HepG2 (cell line): ENCODE measurements around the gene WNT1. TPM values are rescaled to one million over a fixed set of nuclear protein-coding genes. Genes with fewer than 3 reads are reported as not detected.
A peak's percentile ranks its signal among the peaks of the same experiment; 100 is the strongest.

Experiments
- CBX1 ChIP-seq: IDR thresholded peaks from one replicate; pipeline ENCODE4 v1.6.1; 2016; ENCODE audit warnings: antibody characterized with exemption, low read depth
- CCAR2 ChIP-seq: fragments of 200-400 bp; formaldehyde crosslinking; optimal IDR thresholded peaks from 2 replicates; pipeline ENCODE3; 2018; ENCODE audit warnings: low read depth, mild to moderate bottlenecking, low read length, moderate library complexity
- ERF ChIP-seq: IDR thresholded peaks from 2 replicates; pipeline ENCODE4 v1.6.1; 2018; ENCODE audit warnings: missing biosample characterization, missing genetic modification reagents
- GLI4 ChIP-seq: sonication (generic); formaldehyde crosslinking; IDR thresholded peaks from 2 replicates; pipeline ENCODE4 v1.5.1; 2020; ENCODE audit warnings: missing genetic modification reagents, mild to moderate bottlenecking, moderate library complexity, borderline replicate concordance
- HMGA1 ChIP-seq: sonication (generic); formaldehyde crosslinking; conservative IDR thresholded peaks from 2 replicates; pipeline ENCODE4 v1.4.0; 2020; ENCODE audit warnings: missing genetic modification reagents
- IKZF4 ChIP-seq: sonication (generic); formaldehyde crosslinking; IDR thresholded peaks from 2 replicates; pipeline ENCODE4 v1.5.1; 2020; ENCODE audit warnings: borderline replicate concordance, mild to moderate bottlenecking, low read depth, missing genetic modification reagents; ENCODE audit errors: not compliant biosample characterization
- POGK ChIP-seq: sonication (generic); formaldehyde crosslinking; conservative IDR thresholded peaks from 2 replicates; pipeline ENCODE4 v1.8.0; 2022; ENCODE audit warnings: mild to moderate bottlenecking, moderate library complexity, missing genetic modification reagents
- RBAK ChIP-seq: sonication (generic); formaldehyde crosslinking; IDR thresholded peaks from 2 replicates; pipeline ENCODE4 v1.5.1; 2020; ENCODE audit warnings: mild to moderate bottlenecking, missing genetic modification reagents
- RELA ChIP-seq: sonication (generic); formaldehyde crosslinking; IDR thresholded peaks from 2 replicates; pipeline ENCODE4 v1.4.0; 2020; ENCODE audit warnings: missing genetic modification reagents
- REXO4 ChIP-seq: sonication (generic); formaldehyde crosslinking; IDR thresholded peaks from 2 replicates; pipeline ENCODE4 v1.8.0; 2022; ENCODE audit warnings: missing genetic modification reagents, mild to moderate bottlenecking, borderline replicate concordance
- SMYD3 ChIP-seq: sonication (generic); formaldehyde crosslinking; IDR thresholded peaks from 2 replicates; pipeline ENCODE4 v1.8.1; 2023; ENCODE audit warnings: mild to moderate bottlenecking, missing genetic modification reagents
- TAF15 ChIP-seq: fragments of 200-400 bp; formaldehyde crosslinking; IDR thresholded peaks from one replicate; pipeline ENCODE4 v1.6.1; 2018; ENCODE audit warnings: mild to moderate bottlenecking, low read depth, low read length; ENCODE audit not compliant: poor library complexity, severe bottlenecking
- ZFAT ChIP-seq: sonication (generic); formaldehyde crosslinking; conservative IDR thresholded peaks from 2 replicates; pipeline ENCODE4 v1.8.1; 2023; ENCODE audit warnings: missing genetic modification reagents, inconsistent platforms
- ZFP36 ChIP-seq: fragments of 150-350 bp; IDR thresholded peaks from 2 replicates; pipeline ENCODE4 v1.6.1; 2018; ENCODE audit warnings: borderline replicate concordance, low read length, low read depth; ENCODE audit not compliant: partially characterized antibody
- ZKSCAN1 ChIP-seq: fragments of 150-350 bp; IDR thresholded peaks from 2 replicates; pipeline ENCODE4 v1.6.1; 2014; ENCODE audit warnings: low read length
- ZNF121 ChIP-seq: sonication (generic); formaldehyde crosslinking; IDR thresholded peaks from 2 replicates; pipeline ENCODE4 v1.5.0; 2020; ENCODE audit warnings: mild to moderate bottlenecking, missing genetic modification reagents
- ZNF142 ChIP-seq: sonication (generic); formaldehyde crosslinking; IDR thresholded peaks from 2 replicates; pipeline ENCODE4 v1.4.0; 2020; ENCODE audit warnings: missing genetic modification reagents
- ZNF33B ChIP-seq: sonication (generic); formaldehyde crosslinking; IDR thresholded peaks from 2 replicates; pipeline ENCODE4 v1.5.1; 2020; ENCODE audit warnings: mild to moderate bottlenecking, missing genetic modification reagents
- ZNF513 ChIP-seq: sonication (generic); formaldehyde crosslinking; conservative IDR thresholded peaks from 2 replicates; pipeline ENCODE4 v1.5.0; 2020; ENCODE audit warnings: missing genetic modification reagents
- ZNF546 ChIP-seq: sonication (generic); formaldehyde crosslinking; conservative IDR thresholded peaks from 2 replicates; pipeline ENCODE4 v1.8.1; 2023; ENCODE audit warnings: mild to moderate bottlenecking, missing genetic modification reagents
- ZNF782 ChIP-seq: sonication (generic); formaldehyde crosslinking; IDR thresholded peaks from 2 replicates; pipeline ENCODE4 v1.4.0; 2020; ENCODE audit warnings: missing genetic modification reagents, mild to moderate bottlenecking, borderline replicate concordance
- polyA plus RNA-seq, 8 experiments: library from polyadenylated mRNA; depleted of rRNA in 3 of 8; stranded (reverse) in 7 of 8; unstranded in 1 of 8; fragments of >200 nt; fragmentation: Illumina TruSeq in 4 of 8; extraction: Trizol in 4 of 8; gene quantifications; 2 replicates each; pipeline versions ENCODE4 v1.2.1 to v1.2.3, GENCODE V29; 2011 to 2016; ENCODE audit warnings: low read depth in 4 of 8, missing spikeins in 1 of 8, mixed read lengths in 1 of 8; ENCODE audit not compliant: insufficient read depth in 1 of 8
- total RNA-seq, 5 experiments: library from RNA; depleted of rRNA; stranded (reverse); fragments of >200 nt; fragmentation: Illumina TruSeq; extraction: Trizol; gene quantifications; 2 replicates each; pipeline ENCODE4 v1.2.3, GENCODE V29; 2016; ENCODE audit warnings: low read depth in 1 of 5

Gene WNT1
- total and polyA plus RNA-seq, 2 of the 13 experiments (the other 11 are each of a cell fraction or from before 2014, with no cell fraction given), result not detected

- TF ChIP-seq ZNF142 (CRISPR knock-in tag) (no peak), IKZF4 (CRISPR knock-in tag) (no peak), SMYD3 (CRISPR knock-in tag) (no peak), REXO4 (CRISPR knock-in tag) (no peak), ZFAT (CRISPR knock-in tag) (no peak), ZNF121 (CRISPR knock-in tag) (no peak), CCAR2 (no peak), CBX1 (no peak), ZNF33B (no peak), ERF (CRISPR knock-in tag) (peak; percentile 78), RELA (CRISPR knock-in tag) (peak; percentile 57; the same call in 1 of the 2 replicates), GLI4 (no peak), POGK (CRISPR knock-in tag) (no peak; the same call in 1 of the 2 replicates), HMGA1 (CRISPR knock-in tag) (no peak), ZNF782 (CRISPR knock-in tag) (no peak; the same call in none of the 2 replicates), ZFP36 (no peak), RBAK (no peak), ZKSCAN1 (no peak), ZNF513 (CRISPR knock-in tag) (0 out of 2 replicates have a peak, but pooled peaks have one; percentile 5), ZNF546 (CRISPR knock-in tag) (no peak), TAF15 (peak; percentile 75)
These were observed 40.4 kb downstream of the WNT1 start, which contains the start of gene PRKAG1 (continued) for GRCh38 chr12:49018261-49019119.
